Measurements from ENCODE around the gene ZNF75A. TPM values are rescaled to one million over a fixed set of nuclear protein-coding genes. Genes with fewer than 3 reads are reported as not detected.

The ZNF75A gene
- total RNA-seq, 1 donor from 2014 or later = 47.2 TPM

DNA sequence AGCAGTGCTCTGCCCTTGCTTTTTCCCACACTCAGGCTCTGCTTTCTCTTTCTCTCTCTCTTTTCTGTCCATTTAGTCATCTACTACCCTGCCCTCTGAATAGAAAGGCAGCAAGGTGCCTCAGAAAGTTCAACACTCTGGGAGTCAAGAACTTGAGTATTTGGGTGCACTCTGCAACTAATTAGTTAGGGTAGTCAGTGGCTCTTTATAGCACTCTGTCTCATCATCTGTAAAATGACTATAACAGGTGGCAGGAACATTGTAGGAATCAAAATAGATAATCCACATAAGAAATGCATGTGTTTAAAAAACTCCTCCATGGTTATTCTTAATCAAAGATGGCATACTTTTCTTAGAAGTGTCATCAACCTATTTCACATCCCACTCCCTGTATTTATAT is 57.6 kb downstream of the ZNF75A start:
- intact Hi-C loops (cut with micrococcal nuclease) = loop anchor here (10.0 kb wide), 2 partner anchors 52 to 178 kb away; partner anchors contain the start of gene OR1F1

DNA sequence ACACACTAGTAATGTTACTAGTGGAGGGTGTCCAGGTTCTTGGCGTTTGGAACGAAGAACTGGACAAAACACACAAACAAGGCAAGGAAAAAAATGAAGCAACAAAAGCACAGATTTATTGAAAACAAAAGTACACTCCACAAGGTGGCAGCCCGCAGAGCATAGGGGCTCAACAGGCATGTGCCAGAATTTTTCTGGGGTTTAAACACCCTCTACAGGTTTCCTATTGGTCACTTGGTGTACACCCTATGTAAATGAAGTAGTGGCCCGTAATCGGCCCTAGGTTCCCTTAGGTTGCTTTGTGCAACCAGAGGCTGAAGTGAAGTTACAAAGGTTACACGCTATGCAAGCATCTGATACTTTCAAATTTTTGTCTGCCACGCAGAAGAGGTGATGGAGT is 58.5 kb downstream of the ZNF75A start:
- intact Hi-C loops (cut with micrococcal nuclease) = loop anchor here (10.0 kb wide), 2 partner anchors 51 to 179 kb away; partner anchors contain the start of gene OR1F1

DNA sequence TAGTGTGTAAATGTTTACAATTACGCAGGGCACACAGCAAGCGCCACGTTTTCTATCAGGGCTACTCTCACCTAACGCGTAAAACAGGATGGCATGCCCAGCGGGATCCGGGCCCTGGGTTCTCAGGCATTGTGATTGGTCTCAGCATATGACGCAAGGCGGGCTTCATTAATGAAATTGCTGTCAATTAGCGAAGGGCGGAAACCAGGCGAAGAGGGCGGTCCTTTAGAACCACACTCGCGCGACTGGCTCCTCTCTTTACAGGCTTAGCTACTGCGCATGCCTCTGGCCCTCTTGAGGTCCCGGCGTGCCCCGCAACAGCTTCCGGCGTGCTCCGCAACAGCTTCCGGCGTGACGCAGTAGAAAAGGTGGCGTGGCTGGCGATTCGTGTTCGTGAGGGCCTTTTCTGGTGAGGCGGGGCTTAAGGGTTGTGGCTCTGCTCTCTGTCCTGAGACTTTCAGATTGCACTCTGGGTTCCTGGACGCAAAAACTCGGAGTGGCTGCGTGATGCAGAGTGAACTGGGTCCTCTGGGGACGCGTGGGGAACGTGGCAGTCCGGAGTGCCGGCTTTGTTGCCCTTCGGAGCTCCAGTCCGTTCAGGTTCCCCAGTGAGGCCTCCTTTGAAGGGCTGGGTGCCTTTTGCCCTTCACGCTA is 59.6 kb downstream of the ZNF75A start:
- intact Hi-C loops (cut with micrococcal nuclease) = loop anchor here (10.0 kb wide), 2 partner anchors 50 to 180 kb away; partner anchors contain the start of gene OR1F1

Other genes starting within 250 kb of the ZNF75A start
- gene IL32, start 239.9 kb upstream of the ZNF75A start, total RNA-seq = 4,509 and 4,510 TPM in 2 replicates
- gene ZSCAN10, start 206.2 kb upstream of the ZNF75A start, total RNA-seq = 0.12 and 0.24 TPM in 2 replicates
- gene ZNF205, start 192.9 kb upstream of the ZNF75A start, total RNA-seq = 0.15 TPM in 1 of 2 replicates, not detected in the other
- gene ZNF213, start 170.5 kb upstream of the ZNF75A start, total RNA-seq = 11.3 and 13.3 TPM in 2 replicates
- not detected in 2 replicates for gene OR1F1, start 117.3 kb upstream of the ZNF75A start, total RNA-seq
- gene ZNF200, start 70.3 kb upstream of the ZNF75A start, total RNA-seq = 19.6 and 20.1 TPM in 2 replicates
- gene MEFV, start 48.9 kb upstream of the ZNF75A start, total RNA-seq = 0.32 TPM in 1 of 2 replicates, not detected in the other
- 23.1 and 25.0 TPM in 2 replicates for gene ZNF263, start 22.0 kb upstream of the ZNF75A start, total RNA-seq
- 2.6 and 4.0 TPM in 2 replicates for gene TIGD7, start 67 bp upstream of the ZNF75A start, total RNA-seq
- not detected in 2 replicates for gene OR2C1, start 50.4 kb downstream of the ZNF75A start, total RNA-seq
- gene ZSCAN32, start 95.5 kb downstream of the ZNF75A start, total RNA-seq = 18.8 and 22.1 TPM in 2 replicates
- 11.3 and 12.6 TPM in 2 replicates for gene ZNF174, start 95.7 kb downstream of the ZNF75A start, total RNA-seq
- gene ZNF597, start 138.0 kb downstream of the ZNF75A start, total RNA-seq = 2.8 and 3.0 TPM in 2 replicates
- gene NAA60, start 138.2 kb downstream of the ZNF75A start, total RNA-seq = 53.3 and 53.7 TPM in 2 replicates
- gene C16orf90, start 190.0 kb downstream of the ZNF75A start, total RNA-seq = not detected in 2 replicates
- gene CLUAP1, start 195.5 kb downstream of the ZNF75A start, total RNA-seq = 27.4 and 28.1 TPM in 2 replicates

Data from T-helper 1 cell treated with Interleukin-12 subunit alpha and Interleukin-12 subunit beta and Interleukin-4 antibody, amounts not matched to agents 30 ng/mL and 1 ng/mL, for 36 hours (primary cell).